ENCODE measurements around the gene CYP3A7.

DNA sequence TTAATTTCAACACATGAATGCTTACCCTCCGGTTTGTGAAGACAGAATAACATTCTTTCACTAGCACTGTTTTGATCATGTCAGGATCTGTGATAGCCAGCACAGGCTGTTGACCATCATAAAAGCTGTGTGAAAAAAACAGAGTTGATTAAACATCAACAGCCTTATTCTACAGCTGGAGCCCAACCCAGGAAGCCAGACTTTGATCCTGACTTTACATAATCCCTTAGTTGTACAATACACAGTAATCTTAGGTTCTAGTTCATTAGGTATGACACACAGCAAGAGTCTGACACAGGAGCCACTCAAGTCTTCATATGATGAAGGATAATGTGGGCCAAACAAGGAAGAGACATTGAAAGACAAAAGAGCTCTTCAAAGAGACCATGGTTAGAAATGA is 37.6 kb upstream of the CYP3A7 start:
- TF ChIP-seq POLR2A (IDR thresholded peaks at IDR 0.05; ENCODE audit: low read depth, low read length), result no peak
- TF ChIP-seq POLR2AphosphoS5 (IDR thresholded peaks at IDR 0.05; ENCODE audit: low read depth, low read length), result no peak
- TF ChIP-seq TAF1 (IDR thresholded peaks at IDR 0.05; ENCODE audit: low read depth, low read length), result no peak
- no peak for TF ChIP-seq SPI1 (IDR thresholded peaks at IDR 0.05; ENCODE audit: low read depth, low read length)
- TF ChIP-seq POU2F2 (IDR thresholded peaks at IDR 0.05; ENCODE audit: low read depth, low read length), result no peak
- no peak for TF ChIP-seq PAX5 (IDR thresholded peaks at IDR 0.05; ENCODE audit: insufficient read depth, low read length, severe bottlenecking)
